D721Med (cell line): Measurements from ENCODE around the gene RNF32.
"Not testable (repeated sequence)": the region's sequence is repeated elsewhere in the genome, so short reads cannot be mapped to it uniquely, and the experiment has no call there.

Experiments used
- DNase-seq: peaks from one replicate; pipeline ENCODE4 v3.0.0; 2011; ENCODE audit warnings: low spot score; ENCODE audit not compliant: insufficient read length
- FAIRE-seq: peaks from 2 replicates; lab custom pipeline; 2011; peaks lifted over from hg19 to GRCh38; lab: Jason Lieb, UNC
- TF ChIP-seq, protein P1 (sequence below): IDR thresholded peaks from 2 replicates; pipeline ENCODE4 v1.5.1; 2012; ENCODE audit warnings: mild to moderate bottlenecking, control low read depth; ENCODE audit not compliant: insufficient read depth; ENCODE audit errors: missing control alignments

Gene RNF32

GRCh38 chr7:156635529-156636385 lies 4.8 kb upstream of the RNF32 start:
- DNase-seq (no peak), FAIRE-seq (no peak)
- TF ChIP-seq, protein P1, sequence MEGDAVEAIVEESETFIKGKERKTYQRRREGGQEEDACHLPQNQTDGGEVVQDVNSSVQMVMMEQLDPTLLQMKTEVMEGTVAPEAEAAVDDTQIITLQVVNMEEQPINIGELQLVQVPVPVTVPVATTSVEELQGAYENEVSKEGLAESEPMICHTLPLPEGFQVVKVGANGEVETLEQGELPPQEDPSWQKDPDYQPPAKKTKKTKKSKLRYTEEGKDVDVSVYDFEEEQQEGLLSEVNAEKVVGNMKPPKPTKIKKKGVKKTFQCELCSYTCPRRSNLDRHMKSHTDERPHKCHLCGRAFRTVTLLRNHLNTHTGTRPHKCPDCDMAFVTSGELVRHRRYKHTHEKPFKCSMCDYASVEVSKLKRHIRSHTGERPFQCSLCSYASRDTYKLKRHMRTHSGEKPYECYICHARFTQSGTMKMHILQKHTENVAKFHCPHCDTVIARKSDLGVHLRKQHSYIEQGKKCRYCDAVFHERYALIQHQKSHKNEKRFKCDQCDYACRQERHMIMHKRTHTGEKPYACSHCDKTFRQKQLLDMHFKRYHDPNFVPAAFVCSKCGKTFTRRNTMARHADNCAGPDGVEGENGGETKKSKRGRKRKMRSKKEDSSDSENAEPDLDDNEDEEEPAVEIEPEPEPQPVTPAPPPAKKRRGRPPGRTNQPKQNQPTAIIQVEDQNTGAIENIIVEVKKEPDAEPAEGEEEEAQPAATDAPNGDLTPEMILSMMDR, result no peak

GRCh38 chr7:156637093-156637492 lies 3.5 kb upstream of the RNF32 start:
- not testable (repeated sequence) for DNase-seq, FAIRE-seq

GRCh38 chr7:156638443-156639077 lies 2.0 kb upstream of the RNF32 start:
- no peak for FAIRE-seq
- no peak for DNase-seq
- TF ChIP-seq, protein P1, result no peak

DNA sequence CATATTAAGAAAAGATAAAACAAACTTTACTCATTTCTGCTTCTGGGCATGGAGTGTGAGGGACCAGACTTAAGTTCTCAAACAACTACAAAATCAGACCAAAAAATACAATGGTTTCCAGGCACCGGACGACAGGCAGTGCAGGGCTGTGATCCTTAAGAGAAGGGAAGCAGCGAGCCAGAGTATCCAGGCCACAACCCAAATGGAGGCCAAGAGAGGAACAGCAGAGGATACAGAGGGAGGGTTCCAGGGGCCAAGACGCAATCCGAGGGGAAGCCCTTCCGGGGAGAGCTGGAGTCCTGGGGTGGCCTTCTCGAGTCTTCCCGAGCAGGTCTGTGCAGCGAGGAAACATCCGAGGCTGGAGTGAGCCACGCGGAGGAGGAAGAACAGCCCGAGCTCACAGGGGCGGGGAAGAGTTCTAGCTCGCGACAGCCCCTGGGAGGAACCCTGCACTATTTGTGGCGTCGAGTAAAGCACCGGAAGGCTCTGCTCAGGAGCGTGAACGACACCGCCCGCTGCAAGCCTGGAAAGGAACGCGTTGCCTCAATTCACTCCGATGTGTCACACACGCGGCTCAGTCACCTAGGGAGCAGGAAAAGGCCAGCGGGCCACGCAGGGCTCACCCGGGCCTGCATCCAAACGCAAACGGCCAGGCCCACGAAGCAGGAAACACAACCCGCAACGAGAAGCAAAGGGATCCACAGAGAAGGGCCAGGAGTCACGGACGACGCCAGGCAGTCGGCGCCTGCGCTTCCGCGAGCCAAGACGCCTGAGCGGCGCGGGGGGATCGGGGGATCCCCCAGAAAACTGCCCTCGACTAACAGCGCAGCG lies 933 bp upstream of the RNF32 start:
- TF ChIP-seq, protein P1, result no peak
- no peak for FAIRE-seq
- DNase-seq, result no peak

GRCh38 chr7:156640949-156641485 lies 443 bp downstream of the RNF32 start:
- no peak for DNase-seq
- FAIRE-seq, result no peak
- TF ChIP-seq, protein P1, result no peak

DNA sequence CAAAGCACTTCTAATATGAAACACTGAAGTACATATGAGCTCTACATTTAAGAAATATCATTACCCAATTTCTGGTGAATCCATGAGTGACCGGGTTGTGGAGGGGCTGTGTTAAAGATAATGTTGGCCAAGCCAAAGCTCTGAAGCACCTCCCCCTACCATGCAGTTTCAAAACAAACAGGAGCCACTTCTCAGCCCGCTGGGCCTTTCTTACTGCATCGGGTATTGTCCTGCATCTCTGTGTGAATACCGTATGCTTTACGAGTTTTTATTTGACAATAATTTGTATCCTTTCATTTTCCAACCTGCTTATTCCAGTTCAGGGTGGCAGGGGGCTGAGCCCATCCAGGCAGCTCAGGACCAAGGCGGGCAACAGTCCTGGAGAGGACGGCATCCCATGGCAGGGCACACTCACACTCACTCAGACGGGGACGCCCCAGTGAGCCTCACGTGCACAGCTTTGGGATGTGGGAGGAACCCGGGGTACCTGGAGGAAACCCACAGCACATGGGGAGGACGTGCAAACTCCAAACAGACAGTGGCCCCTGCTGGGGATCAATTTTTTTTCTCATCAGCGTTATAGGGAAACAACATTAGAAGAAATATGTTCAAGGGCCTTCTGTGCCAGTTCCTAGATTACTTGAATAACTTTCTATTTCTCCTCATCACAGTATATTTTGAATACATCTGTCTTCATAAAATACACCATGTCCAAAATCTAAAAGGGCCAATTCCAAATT lies 1.9 kb downstream of the RNF32 start:
- FAIRE-seq, result no peak
- DNase-seq, result no peak
- TF ChIP-seq, protein P1, result no peak

GRCh38 chr7:156647330-156647729 lies 6.8 kb downstream of the RNF32 start:
- FAIRE-seq, DNase-seq: not testable (repeated sequence)
